ENCODE measurements around the gene ZNF672.
"Not testable (repeated sequence)": the region's sequence is repeated elsewhere in the genome, so short reads cannot be mapped to it uniquely, and the experiment has no call there.

ZNF672 gene

GRCh38 chr1:248813546-248813945 is 24.5 kb upstream of the ZNF672 start:
- DNase-seq = no peak

GRCh38 chr1:248814351-248814750 is 23.7 kb upstream of the ZNF672 start:
- no peak for DNase-seq

GRCh38 chr1:248815407-248816034 is 22.5 kb upstream of the ZNF672 start:
- no peak for DNase-seq

- DNase-seq = no peak
Measured at GRCh38 chr1:248816042-248816851, 21.8 kb upstream of the ZNF672 start.

GRCh38 chr1:248817065-248817464 is 21.0 kb upstream of the ZNF672 start:
- DNase-seq = peak; percentile 68

- DNase-seq = no peak
Measured at GRCh38 chr1:248818505-248819374, 19.3 kb upstream of the ZNF672 start.

- no peak for DNase-seq
Measured at GRCh38 chr1:248820041-248820585, 17.9 kb upstream of the ZNF672 start.

GRCh38 chr1:248821101-248821500 is 16.9 kb upstream of the ZNF672 start:
- no peak for DNase-seq

- no peak for DNase-seq
Measured at GRCh38 chr1:248821641-248822040, 16.4 kb upstream of the ZNF672 start.

GRCh38 chr1:248822148-248823032 is 15.6 kb upstream of the ZNF672 start:
- peak; percentile 90 for DNase-seq

- peak; percentile 51 for DNase-seq
Measured at GRCh38 chr1:248823517-248824001, 14.5 kb upstream of the ZNF672 start.

GRCh38 chr1:248824301-248824700 is 13.7 kb upstream of the ZNF672 start:
- no peak for DNase-seq

- no peak for DNase-seq
Measured at GRCh38 chr1:248824701-248825100, 13.3 kb upstream of the ZNF672 start.

- no peak for DNase-seq
Measured at GRCh38 chr1:248825136-248825535, 12.9 kb upstream of the ZNF672 start.

- DNase-seq = no peak
Measured at GRCh38 chr1:248825573-248825908, 12.5 kb upstream of the ZNF672 start.

- peak; percentile 99 for DNase-seq
Measured at GRCh38 chr1:248825909-248826760, 11.9 kb upstream of the ZNF672 start, which contains the start of gene SH3BP5L. Gene SH3BP5L, minus strand, starts transcription at chr1:248825915. Its CDS starts 980 bp downstream, at chr1:248824935.

GRCh38 chr1:248828845-248829244 is 9.2 kb upstream of the ZNF672 start:
- peak; percentile 90 for DNase-seq

GRCh38 chr1:248830718-248831017 is 7.4 kb upstream of the ZNF672 start:
- not testable (repeated sequence) for DNase-seq

- no peak for DNase-seq
Measured at GRCh38 chr1:248831842-248832241, 6.2 kb upstream of the ZNF672 start.

GRCh38 chr1:248834343-248834940 is 3.6 kb upstream of the ZNF672 start:
- peak; percentile 40 for DNase-seq
